Stimulated activated CD8-positive, alpha-beta memory T cell treated with anti-CD3 and anti-CD28 coated beads, Interleukin-4, amount 100 ng/mL, for 1 hour (primary cell): Measurements from ENCODE around the gene TXK.
A peak's percentile ranks its signal among the peaks of the same experiment; 100 is the strongest.

Source experiments
- DNase-seq, 2 donors: peaks; one replicate each; pipeline ENCODE4 v3.0.0-alpha.2; 2020; ENCODE audit warnings: low read depth in 2 of 2, low spot score in 1 of 2

Gene TXK

GRCh38 chr4:48138511-48138910 lies 4.5 kb upstream of the TXK start:
- DNase-seq: no peak

GRCh38 chr4:48137846-48138245 lies 3.8 kb upstream of the TXK start:
- DNase-seq: no peak

- DNase-seq: no peak
These were observed 381 bp downstream of the TXK start for GRCh38 chr4:48133669-48134068.

GRCh38 chr4:48131736-48132135 lies 2.3 kb downstream of the TXK start:
- no peak for DNase-seq

GRCh38 chr4:48130100-48130499 lies 4.0 kb downstream of the TXK start:
- no peak for DNase-seq

DNA sequence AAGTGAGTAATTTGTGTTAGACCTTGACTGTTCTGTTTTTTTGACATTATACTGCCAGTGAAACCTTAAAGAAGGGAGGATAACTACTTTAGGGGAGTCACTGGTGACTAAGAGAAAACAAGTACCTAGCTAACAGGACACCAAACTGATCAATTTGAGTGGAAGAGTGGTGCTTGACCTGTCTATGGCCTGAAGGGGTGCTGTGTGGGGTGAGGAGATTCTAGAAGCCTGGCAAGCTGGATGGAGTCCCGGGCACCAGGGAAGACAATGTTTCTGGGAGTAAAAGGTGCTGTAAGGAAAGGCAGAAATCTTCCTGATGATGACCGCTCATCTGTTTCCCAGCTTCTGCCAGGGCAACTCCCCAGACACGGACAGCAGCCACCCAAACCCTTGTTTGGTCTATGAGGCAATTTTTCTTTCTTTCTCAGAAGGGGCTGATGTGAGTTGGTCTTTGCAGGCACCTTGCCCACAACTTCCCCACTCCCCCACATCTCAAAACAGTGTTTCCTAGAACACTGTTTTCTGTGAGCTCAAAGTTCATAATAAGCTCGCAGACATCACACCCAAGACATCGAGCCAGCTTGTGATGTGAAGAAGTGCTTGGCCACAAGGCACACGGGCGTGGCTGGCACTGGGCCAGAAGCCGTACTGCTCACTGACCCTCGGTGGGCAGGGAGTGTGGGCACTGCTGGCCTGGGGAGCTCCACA lies 4.6 kb downstream of the TXK start:
- DNase-seq: no peak

DNA sequence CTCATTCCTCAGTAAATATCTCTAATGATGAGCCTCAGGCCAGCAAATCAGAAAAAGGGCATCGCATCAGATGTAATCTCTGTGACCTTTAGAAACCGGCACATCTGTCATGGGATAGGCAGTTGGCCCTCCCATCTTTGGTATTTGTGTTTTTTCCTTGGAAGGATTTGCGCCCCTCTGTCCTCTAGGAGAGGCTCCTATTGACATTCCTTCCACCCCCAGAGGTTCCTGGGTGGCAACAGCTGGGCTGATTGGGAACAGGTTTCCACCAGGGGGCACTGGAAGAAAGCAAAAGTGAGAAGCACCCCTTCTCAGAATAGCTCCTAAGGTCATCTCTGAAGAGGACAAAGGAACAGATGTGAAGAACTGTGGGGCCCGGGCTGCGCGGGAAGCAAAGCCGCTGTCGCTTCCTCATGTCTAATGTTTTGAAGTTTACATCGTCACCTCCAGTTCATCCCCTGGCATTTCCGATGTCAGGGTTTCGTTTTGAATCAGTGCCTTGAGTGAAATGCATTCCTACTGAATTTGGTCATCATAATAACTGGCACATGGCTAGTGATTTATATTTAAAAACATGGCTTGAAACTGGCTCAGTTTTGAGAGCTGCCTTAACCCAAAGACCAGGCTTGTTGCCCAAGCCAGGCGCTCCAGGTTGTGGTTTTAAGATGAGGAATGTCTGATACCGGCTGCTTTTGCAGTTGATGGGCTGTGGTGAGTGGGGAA lies 6.2 kb downstream of the TXK start:
- peak in 1 of 2 donors; percentile 44 for DNase-seq

GRCh38 chr4:48127231-48127630 lies 6.8 kb downstream of the TXK start:
- no peak for DNase-seq

- no peak for DNase-seq
These were observed 7.4 kb downstream of the TXK start for GRCh38 chr4:48126621-48127020.

GRCh38 chr4:48124870-48125269 lies 9.2 kb downstream of the TXK start:
- no peak for DNase-seq

DNA sequence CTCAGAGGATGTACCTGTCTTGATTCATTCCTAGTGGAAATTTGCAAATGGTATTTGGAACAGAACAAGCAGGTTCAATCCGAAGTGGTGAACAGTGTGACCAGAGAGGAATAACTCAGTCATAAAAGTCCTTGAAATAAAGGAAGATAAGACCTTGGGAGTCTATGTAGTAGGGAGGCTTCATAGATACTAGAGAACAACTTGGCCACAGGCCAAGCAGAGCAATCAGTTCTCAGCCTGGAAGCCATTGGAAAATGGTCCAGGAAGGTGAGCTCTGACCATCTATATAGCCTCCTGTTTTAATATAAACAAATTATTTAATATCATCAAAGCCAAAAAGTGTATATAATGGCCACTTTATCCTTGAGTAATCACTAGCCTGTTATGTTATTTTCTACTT lies 11.3 kb downstream of the TXK start:
- DNase-seq: no peak

DNA sequence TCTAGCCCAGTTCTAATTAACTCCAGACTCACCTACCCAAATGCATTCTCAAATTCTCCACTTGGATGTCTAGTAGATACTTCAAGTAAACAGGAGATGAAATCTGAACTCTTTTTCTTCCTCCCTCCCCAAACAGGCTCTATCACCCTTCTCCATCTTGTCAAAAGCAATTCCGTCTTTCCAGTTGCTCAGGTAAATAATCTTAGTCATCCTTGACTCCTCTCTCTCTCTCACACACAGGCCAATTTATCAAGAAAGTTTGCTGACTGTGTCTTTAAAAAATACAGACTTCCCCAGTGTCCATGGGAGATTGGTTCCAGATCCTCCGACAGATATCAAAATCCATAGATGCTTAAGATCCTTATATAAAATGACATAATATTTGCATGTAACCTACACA lies 12.9 kb downstream of the TXK start:
- no peak for DNase-seq

DNA sequence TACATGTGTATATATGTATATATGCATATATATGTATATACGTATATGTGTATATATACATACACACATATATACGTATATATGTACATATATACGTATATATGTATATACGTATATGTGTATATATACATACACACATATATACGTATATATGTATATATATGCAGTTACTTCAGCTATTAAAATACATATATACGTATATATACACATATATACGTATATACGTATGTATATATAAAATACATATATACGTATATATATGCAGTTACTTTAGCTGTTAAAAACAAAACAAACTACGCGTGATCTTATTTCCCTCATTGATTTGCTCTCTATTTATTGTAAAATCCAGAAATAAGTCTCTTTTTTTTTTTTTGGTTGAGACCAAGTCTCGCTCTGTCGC lies 13.9 kb downstream of the TXK start:
- DNase-seq: no peak

DNA sequence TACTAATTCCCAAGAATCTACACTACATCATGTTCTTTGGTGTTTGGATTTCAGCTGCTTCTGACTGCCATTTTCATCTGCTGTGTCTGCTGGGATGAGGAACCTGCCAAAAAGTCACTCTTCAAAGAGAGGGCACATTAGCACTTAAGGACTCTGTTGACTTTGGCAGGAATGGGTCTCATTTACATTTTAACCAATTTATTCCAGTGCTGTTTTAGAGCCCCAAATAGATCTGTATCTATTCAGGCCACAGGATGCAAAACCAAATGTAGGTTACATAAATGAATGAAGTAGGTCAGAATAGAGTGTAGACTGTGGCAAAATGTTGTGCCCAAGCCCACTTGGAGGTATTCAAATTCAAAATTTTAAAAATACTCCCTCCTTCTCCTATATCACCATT lies 14.4 kb downstream of the TXK start:
- no peak for DNase-seq

DNA sequence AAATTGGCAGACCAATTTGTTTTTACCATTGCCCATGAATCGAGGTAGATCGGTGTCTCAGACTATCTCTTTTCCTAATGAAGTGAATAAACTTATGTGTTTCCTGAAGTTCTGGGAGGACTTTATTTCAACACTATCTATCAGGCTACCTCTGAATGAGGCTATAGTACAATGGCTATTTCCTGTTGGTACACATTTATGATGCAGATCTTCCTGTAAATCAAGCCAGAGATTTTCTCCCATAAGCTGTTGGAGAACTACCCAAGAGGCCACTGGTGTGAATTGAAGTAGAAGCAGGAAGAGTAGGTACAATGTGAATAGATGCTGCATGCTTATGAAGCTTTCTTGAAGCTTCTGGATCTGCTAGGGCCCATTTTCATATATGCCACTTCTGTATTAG lies 16.0 kb downstream of the TXK start:
- DNase-seq: no peak

DNA sequence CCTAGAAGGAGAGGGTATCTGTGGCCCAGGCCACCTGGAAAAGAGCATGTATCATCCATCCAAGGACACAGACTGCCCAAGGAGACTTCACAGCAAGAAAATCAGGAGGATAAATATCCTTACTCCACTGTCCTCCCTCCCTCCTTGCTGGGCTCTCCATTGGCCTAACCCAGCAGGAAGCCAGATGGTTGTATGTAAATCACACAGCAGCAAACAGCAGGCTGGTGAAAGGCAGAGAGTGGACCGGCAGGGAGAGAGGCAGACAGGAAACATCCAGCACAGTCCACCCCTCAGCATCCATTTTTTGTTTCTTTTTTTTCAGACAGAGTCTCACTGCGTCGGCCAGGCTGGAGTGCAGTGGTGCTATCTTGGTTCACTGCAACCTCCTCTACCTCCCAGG lies 17.5 kb downstream of the TXK start:
- DNase-seq: no peak

- no peak for DNase-seq
These were observed 19.6 kb downstream of the TXK start for GRCh38 chr4:48114412-48114811.

GRCh38 chr4:48112017-48112667 lies 21.9 kb downstream of the TXK start:
- no peak for DNase-seq

GRCh38 chr4:48110452-48110978 lies 23.5 kb downstream of the TXK start:
- DNase-seq: no peak

- DNase-seq: no peak
These were observed 24.4 kb downstream of the TXK start for GRCh38 chr4:48109413-48110263.
